Endothelial cell of umbilical vein (primary cell): Measurements from ENCODE around the gene ARMC3. TPM values are rescaled to one million over a fixed set of nuclear protein-coding genes. Genes with fewer than 3 reads are reported as not detected.

Experiments
- BruUV-seq: library from RNA; stranded (reverse); fragments of 400-500 nt; replicated peaks from 2 replicates; lab custom pipeline; 2021; lab: Mats Ljungman, UMichigan
- CTCF ChIA-PET: fragments of 300-600, 350-600 bp; sonication (Branson Sonifier 250); formaldehyde crosslinking; loops from one replicate; lab custom pipeline; 2021; ENCODE audit warnings: antibody characterized with exemption, inconsistent platforms; lab: Charles Lee
- POLR2A ChIA-PET: fragments of 300-600, 350-600 bp; sonication (Branson Sonifier 250); formaldehyde crosslinking; loops from one replicate; lab custom pipeline; 2021; ENCODE audit warnings: antibody characterized with exemption, inconsistent platforms; lab: Charles Lee
- DNase-seq: peaks from one replicate; pipeline ENCODE4 v3.0.0-alpha.2; 2011; ENCODE audit warnings: low read depth, low spot score
- FAIRE-seq: peaks from 2 replicates; lab custom pipeline; 2011; peaks lifted over from hg19 to GRCh38; lab: Jason Lieb, UNC
- H2AFZ ChIP-seq: 2 replicates; pipeline ENCODE4 v1.6.0; 2012; ENCODE audit warnings: low read depth, low read length, control low read depth, inconsistent platforms
- H3K27ac ChIP-seq: 2 replicates; pipeline ENCODE4 v1.5.1; 2011; ENCODE audit warnings: low read depth, mild to moderate bottlenecking, control low read depth, low read length, moderate library complexity; ENCODE audit not compliant: insufficient read depth
- H3K27me3 ChIP-seq, 2 experiments: 2 replicates each; pipeline versions ENCODE4 v1.6.0 to v1.6.1; 2011; ENCODE audit warnings: low read length in 2 of 2, mixed read lengths in 1 of 2; ENCODE audit not compliant: control insufficient read depth in 2 of 2, insufficient read depth in 2 of 2
- H3K36me3 ChIP-seq, 2 experiments: 2 replicates in 1 of 2; 3 replicates in 1 of 2; pipeline ENCODE4 v1.5.1; 2011; ENCODE audit warnings: low read length in 2 of 2, mild to moderate bottlenecking in 1 of 2, moderate library complexity in 1 of 2; ENCODE audit not compliant: control insufficient read depth in 2 of 2, insufficient read depth in 2 of 2; ENCODE audit errors: extremely low read depth in 1 of 2
- H3K4me1 ChIP-seq: 3 replicates; pipeline ENCODE4 v1.5.1; 2011; ENCODE audit warnings: mild to moderate bottlenecking, low read length; ENCODE audit not compliant: control insufficient read depth, insufficient read depth; ENCODE audit errors: extremely low read depth
- H3K4me2 ChIP-seq: 2 replicates; pipeline ENCODE4 v1.6.1; 2011; ENCODE audit warnings: low read length, control low read depth, mixed read lengths; ENCODE audit not compliant: insufficient read depth
- H3K4me3 ChIP-seq, 3 experiments: fragments of 200-600 bp in 1 of 3; sonication (generic), shearing (Covaris generic) in 1 of 3; replicated peaks in 1 of 3; 2 replicates each; pipeline ENCODE4 v1.5.1; 2011 to 2016; ENCODE audit warnings: control low read depth in 3 of 3, low read length in 3 of 3, mild to moderate bottlenecking in 2 of 3, inconsistent platforms in 1 of 3, low read depth in 1 of 3, moderate library complexity in 1 of 3; ENCODE audit not compliant: insufficient read depth in 1 of 3
- H3K79me2 ChIP-seq: 2 replicates; pipeline ENCODE4 v1.6.0; 2012; ENCODE audit warnings: low read length, inconsistent platforms; ENCODE audit not compliant: control insufficient read depth, insufficient read depth
- H3K9ac ChIP-seq: replicated peaks from 2 replicates; pipeline ENCODE3; 2011; ENCODE audit warnings: low read length, control low read depth; ENCODE audit not compliant: insufficient read depth; ENCODE audit errors: extremely low read depth
- H3K9me1 ChIP-seq: replicated peaks from 3 replicates; pipeline ENCODE4 v1.6.0; 2011; ENCODE audit warnings: mild to moderate bottlenecking, low read length; ENCODE audit not compliant: control insufficient read depth, insufficient read depth; ENCODE audit errors: extremely low read depth
- H3K9me3 ChIP-seq: replicated peaks from 2 replicates; pipeline ENCODE4 v1.5.1; 2012; ENCODE audit warnings: low read length, inconsistent platforms; ENCODE audit not compliant: control insufficient read depth, insufficient read depth
- H4K20me1 ChIP-seq: replicated peaks from 2 replicates; pipeline ENCODE3; 2011; ENCODE audit warnings: mild to moderate bottlenecking, low read length; ENCODE audit not compliant: control insufficient read depth, insufficient read depth; ENCODE audit errors: extremely low read depth
- EZH2 ChIP-seq: IDR thresholded peaks from 2 replicates; pipeline ENCODE4 v1.6.1; 2012; ENCODE audit warnings: borderline replicate concordance, low read depth, mild to moderate bottlenecking, moderate library complexity, low read length, inconsistent platforms; ENCODE audit not compliant: severe bottlenecking
- FOS ChIP-seq: IDR thresholded peaks from 2 replicates; pipeline ENCODE4 v1.6.1; 2011; ENCODE audit warnings: mild to moderate bottlenecking, low read length, moderate library complexity, borderline replicate concordance; ENCODE audit not compliant: insufficient read depth
- GATA2 ChIP-seq: IDR thresholded peaks from 2 replicates; pipeline ENCODE4 v1.7.0; 2011; ENCODE audit warnings: low read depth, mild to moderate bottlenecking, moderate library complexity, mixed read lengths, low read length; ENCODE audit not compliant: insufficient read length, insufficient read depth
- JUN ChIP-seq: IDR thresholded peaks from 2 replicates; pipeline ENCODE4 v1.6.1; 2011; ENCODE audit warnings: borderline replicate concordance, low read depth; ENCODE audit not compliant: insufficient read length, insufficient read depth
- MYC ChIP-seq: IDR thresholded peaks from one replicate; pipeline ENCODE4 v1.6.1; 2011; ENCODE audit warnings: mild to moderate bottlenecking, low read depth, low read length
- POLR2A ChIP-seq: IDR thresholded peaks from 2 replicates; pipeline ENCODE4 v1.6.1; 2012; ENCODE audit warnings: low read depth, mild to moderate bottlenecking, control low read depth, low read length
- POLR2AphosphoS5 ChIP-seq: IDR thresholded peaks from 2 replicates; pipeline ENCODE4 v1.6.1; 2012; ENCODE audit warnings: low read depth, mild to moderate bottlenecking, control low read depth, low read length, moderate library complexity; ENCODE audit not compliant: insufficient read depth
- dilution Hi-C: fragments of 300-500 bp; cut with MboI; formaldehyde crosslinking; loops from one replicate; pipeline ENCODE4 v1.15.0; 2019; ENCODE audit warnings: low sequenced_read_pairs; ENCODE audit not compliant: extremely low pct_ligation_motif_present
- intact Hi-C: fragments of 100-400 bp; cut with micrococcal nuclease; formaldehyde crosslinking; loops from one replicate; pipeline ENCODE4 v1.10.0; 2022
- polyA plus RNA-seq, 4 experiments: library from polyadenylated mRNA; depleted of rRNA in 3 of 4; stranded (reverse) in 3 of 4; unstranded in 1 of 4; fragments of >200 nt; gene quantifications; 2 replicates each; pipeline versions ENCODE4 v1.2.1 to v1.2.3, GENCODE V29; 2011 to 2012; ENCODE audit warnings: missing spikeins in 1 of 4
- total RNA-seq: library from RNA; stranded (reverse); gene quantifications from 2 replicates; pipeline ENCODE4 v1.2.3, GENCODE V29; 2021
- TF ChIP-seq, protein P1 (sequence below), 2 donors: IDR thresholded peaks; 1 replicate in 1 of 2; 2 replicates in 1 of 2; pipeline ENCODE4 v1.5.1; 2011; ENCODE audit warnings: low read length in 2 of 2, mild to moderate bottlenecking in 2 of 2, moderate library complexity in 2 of 2, control low read depth in 1 of 2, inconsistent platforms in 1 of 2, low read depth in 1 of 2; ENCODE audit not compliant: insufficient read depth in 1 of 2; ENCODE audit errors: extremely low read depth in 1 of 2
- TF ChIP-seq, protein P2 (sequence below): IDR thresholded peaks from 2 replicates; pipeline ENCODE4 v1.6.1; 2011; ENCODE audit not compliant: insufficient read depth, insufficient read length

ARMC3 gene
- total and polyA plus RNA-seq, 2 donors (not counting 3 experiments of a cell fraction or from before 2014, with no cell fraction given): not detected

DNA sequence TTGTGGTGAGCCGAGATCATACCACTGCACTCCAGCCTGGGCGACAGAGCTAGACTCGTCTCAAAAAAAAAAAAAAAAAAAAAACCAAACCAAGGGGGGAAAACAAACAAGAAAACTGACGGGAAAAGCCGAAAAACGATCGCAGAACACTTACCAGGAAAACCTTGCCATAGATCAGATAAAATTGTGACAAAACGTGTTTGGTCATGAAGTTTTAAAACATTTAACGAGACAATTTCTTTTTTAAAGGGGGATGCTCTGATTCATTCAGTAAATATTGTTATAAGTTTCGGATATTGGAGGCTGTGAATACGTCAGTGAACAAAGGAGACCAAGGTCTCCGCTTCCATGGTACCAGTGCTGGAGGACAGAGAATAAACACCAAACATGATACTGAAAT, 77.3 kb downstream of the ARMC3 start:
- Histone ChIP-seq H4K20me1 (no peaks in the 10 kb centered on the region), H3K9me1 (no peaks in the 10 kb centered on the region), H3K4me2 (no peak overlapping the region), H3K27ac (no peak overlapping the region), H3K9me3 (no peaks in the 10 kb centered on the region), H3K4me1 (no peaks in the 10 kb centered on the region), H3K9ac (no peak overlapping the region), H2AFZ (no peak overlapping the region), H3K79me2 (no peaks in the 10 kb centered on the region), H3K27me3 (peaks cover 4 to 12% of the 10 kb centered on the region in 2 experiments), H3K36me3 (no peaks in the 10 kb centered on the region), H3K4me3 (no peak overlapping the region)
- POLR2A ChIA-PET: no interaction called here
- FAIRE-seq: no peak
- intact Hi-C loops (no loop called here), dilution Hi-C loops (no loop called here)
- CTCF ChIA-PET: interaction anchor here (1.6 kb wide), 1 partner anchor 17 kb away, joined by 4 read pairs; no protein-coding TSS in a partner anchor
- DNase-seq: no peak
- TF ChIP-seq POLR2A: no peak
- BruUV-seq: no TSS peak

DNA sequence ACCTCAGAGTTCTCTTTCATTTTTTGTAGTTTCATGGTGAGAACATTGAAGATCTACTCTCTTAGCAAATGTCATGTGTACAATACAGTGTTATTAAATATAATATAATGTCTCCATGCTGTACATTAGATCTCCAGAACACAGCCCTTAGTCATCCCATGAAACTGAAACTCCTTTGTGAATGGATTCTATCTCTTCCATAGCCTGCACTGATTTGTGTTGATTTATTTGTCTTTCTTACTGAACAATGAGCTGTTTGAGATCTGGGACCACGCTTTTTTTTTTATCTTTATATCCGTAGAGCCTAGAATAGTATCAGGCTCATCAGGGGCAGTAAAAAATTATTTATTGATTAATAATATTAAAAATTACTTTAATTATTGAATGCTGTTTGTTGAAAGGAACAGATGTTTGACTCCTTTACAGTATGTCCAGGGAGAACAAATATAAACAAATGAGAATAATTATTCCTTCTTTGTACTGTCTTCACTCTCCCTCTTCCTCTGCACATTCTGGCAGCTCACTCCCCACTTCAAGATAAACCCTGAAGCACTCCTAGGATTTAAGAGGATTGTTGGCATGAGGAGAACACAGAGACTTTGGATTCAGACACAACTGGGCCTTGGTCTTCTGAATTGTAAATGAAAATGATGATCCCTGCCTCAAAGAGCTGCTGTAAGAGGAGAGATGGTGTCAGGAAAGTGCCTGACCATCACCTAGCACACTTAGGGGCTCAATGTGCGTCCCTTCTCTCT, 85.9 kb downstream of the ARMC3 start:
- POLR2A ChIA-PET: no interaction called here
- no peak overlapping the region for H3K4me2 ChIP-seq
- dilution Hi-C loops: no loop called here
- H2AFZ ChIP-seq: no peak overlapping the region
- H3K36me3 ChIP-seq: no peaks in the 10 kb centered on the region
- CTCF ChIA-PET: no interaction called here
- H3K9me1 ChIP-seq: no peaks in the 10 kb centered on the region
- no peaks in the 10 kb centered on the region for H3K4me1 ChIP-seq
- no peaks in the 10 kb centered on the region for H3K79me2 ChIP-seq
- H4K20me1 ChIP-seq: no peaks in the 10 kb centered on the region
- H3K4me3 ChIP-seq: no peak overlapping the region
- intact Hi-C loops: no loop called here
- no peaks in the 10 kb centered on the region for H3K9me3 ChIP-seq
- H3K9ac ChIP-seq: no peak overlapping the region
- TF ChIP-seq, protein P1, sequence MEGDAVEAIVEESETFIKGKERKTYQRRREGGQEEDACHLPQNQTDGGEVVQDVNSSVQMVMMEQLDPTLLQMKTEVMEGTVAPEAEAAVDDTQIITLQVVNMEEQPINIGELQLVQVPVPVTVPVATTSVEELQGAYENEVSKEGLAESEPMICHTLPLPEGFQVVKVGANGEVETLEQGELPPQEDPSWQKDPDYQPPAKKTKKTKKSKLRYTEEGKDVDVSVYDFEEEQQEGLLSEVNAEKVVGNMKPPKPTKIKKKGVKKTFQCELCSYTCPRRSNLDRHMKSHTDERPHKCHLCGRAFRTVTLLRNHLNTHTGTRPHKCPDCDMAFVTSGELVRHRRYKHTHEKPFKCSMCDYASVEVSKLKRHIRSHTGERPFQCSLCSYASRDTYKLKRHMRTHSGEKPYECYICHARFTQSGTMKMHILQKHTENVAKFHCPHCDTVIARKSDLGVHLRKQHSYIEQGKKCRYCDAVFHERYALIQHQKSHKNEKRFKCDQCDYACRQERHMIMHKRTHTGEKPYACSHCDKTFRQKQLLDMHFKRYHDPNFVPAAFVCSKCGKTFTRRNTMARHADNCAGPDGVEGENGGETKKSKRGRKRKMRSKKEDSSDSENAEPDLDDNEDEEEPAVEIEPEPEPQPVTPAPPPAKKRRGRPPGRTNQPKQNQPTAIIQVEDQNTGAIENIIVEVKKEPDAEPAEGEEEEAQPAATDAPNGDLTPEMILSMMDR (IDR thresholded peaks at IDR 0.05; ENCODE audit: extremely low read depth in 1 of 2, insufficient read depth in 1 of 2, low read depth in 1 of 2, low read length in 2 of 2): no peak
- TF ChIP-seq EZH2 (no peak), GATA2 (no peak), JUN (no peak), POLR2AphosphoS5 (no peak), POLR2A (no peak), MYC (no peak), FOS (no peak)
- TF ChIP-seq, protein P2, sequence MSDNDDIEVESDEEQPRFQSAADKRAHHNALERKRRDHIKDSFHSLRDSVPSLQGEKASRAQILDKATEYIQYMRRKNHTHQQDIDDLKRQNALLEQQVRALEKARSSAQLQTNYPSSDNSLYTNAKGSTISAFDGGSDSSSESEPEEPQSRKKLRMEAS: no peak
- BruUV-seq: no TSS peak
- DNase-seq (no peak), FAIRE-seq (no peak)
- no peak overlapping the region for H3K27ac ChIP-seq
- H3K27me3 ChIP-seq: no peaks in the 10 kb centered on the region
